Limb (tissue), 2 donors: ENCODE data around the gene HES5.

ENCODE experiments used
- DNase-seq, 2 donors: peaks; one replicate each; pipeline ENCODE4 v3.0.0-alpha.2; 2016; ENCODE audit errors: extremely low spot score in 2 of 2

HES5 gene

GRCh38 chr1:2480236-2480985, 49.7 kb downstream of the HES5 start:
- no peak for DNase-seq

GRCh38 chr1:2479618-2480017, 50.4 kb downstream of the HES5 start:
- no peak for DNase-seq

GRCh38 chr1:2479186-2479585, 50.9 kb downstream of the HES5 start:
- DNase-seq, result no peak
